ENCODE data around the gene WNT3. TPM values are rescaled to one million over a fixed set of nuclear protein-coding genes. Genes with fewer than 3 reads are reported as not detected.

The WNT3 gene
- total and polyA plus RNA-seq, 4 donors, result 4.0 to 17.1 (median 10.7) TPM

GRCh38 chr17:46792071-46792470 is 26.4 kb downstream of the WNT3 start:
- H3K27me3 ChIP-seq (ENCODE audit: control insufficient read depth, insufficient read depth, low read length), result no peaks in the 10 kb centered on the region
- no peak for DNase-seq (ENCODE audit: low read depth in 4 of 6, low spot score in 6 of 6)
- no peak overlapping the region for H3K4me3 ChIP-seq (ENCODE audit: low read depth, low read length)
- 81% methylated on average over 3 of the region's 4 CpGs for WGBS (ENCODE audit: insufficient coverage)
- H3K4me1 ChIP-seq (ENCODE audit: control insufficient read depth, insufficient read depth, low read length), result peaks cover 15% of the 10 kb centered on the region
- peaks cover 12% of the 10 kb centered on the region for H3K36me3 ChIP-seq (ENCODE audit: control insufficient read depth, insufficient read depth, low read length)
- no peaks in the 10 kb centered on the region for H3K9me3 ChIP-seq (ENCODE audit: control insufficient read depth, insufficient read depth, low read length)
- no peak overlapping the region for H3K27ac ChIP-seq (ENCODE audit: low read depth, low read length)

- Histone ChIP-seq H3K4me3 (ENCODE audit: low read depth, low read length) (no peak overlapping the region), H3K4me1 (ENCODE audit: control insufficient read depth, insufficient read depth, low read length) (peaks cover 14% of the 10 kb centered on the region), H3K36me3 (ENCODE audit: control insufficient read depth, insufficient read depth, low read length) (peaks cover 12% of the 10 kb centered on the region), H3K27me3 (ENCODE audit: control insufficient read depth, insufficient read depth, low read length) (no peaks in the 10 kb centered on the region), H3K27ac (ENCODE audit: low read depth, low read length) (no peak overlapping the region), H3K9me3 (ENCODE audit: control insufficient read depth, insufficient read depth, low read length) (no peaks in the 10 kb centered on the region)
- no peak for DNase-seq (ENCODE audit: low read depth in 4 of 6, low spot score in 6 of 6)
- WGBS (ENCODE audit: insufficient coverage), result 80% methylated on average over 1 of the region's 5 CpGs
Observed at GRCh38 chr17:46791531-46791930, 27.0 kb downstream of the WNT3 start.

GRCh38 chr17:46790216-46790615 is 28.3 kb downstream of the WNT3 start:
- H3K4me1 ChIP-seq (ENCODE audit: control insufficient read depth, insufficient read depth, low read length), result peaks cover 13% of the 10 kb centered on the region
- WGBS (ENCODE audit: insufficient coverage), result 71% methylated on average over 2 of the region's 3 CpGs
- no peaks in the 10 kb centered on the region for H3K9me3 ChIP-seq (ENCODE audit: control insufficient read depth, insufficient read depth, low read length)
- no peak overlapping the region for H3K4me3 ChIP-seq (ENCODE audit: low read depth, low read length)
- H3K36me3 ChIP-seq (ENCODE audit: control insufficient read depth, insufficient read depth, low read length), result peaks cover 14% of the 10 kb centered on the region
- H3K27ac ChIP-seq (ENCODE audit: low read depth, low read length), result no peak overlapping the region
- no peaks in the 10 kb centered on the region for H3K27me3 ChIP-seq (ENCODE audit: control insufficient read depth, insufficient read depth, low read length)
- no peak for DNase-seq (ENCODE audit: low read depth in 4 of 6, low spot score in 6 of 6)

GRCh38 chr17:46789610-46790009 is 28.9 kb downstream of the WNT3 start:
- Histone ChIP-seq H3K36me3 (ENCODE audit: control insufficient read depth, insufficient read depth, low read length) (peaks cover 16% of the 10 kb centered on the region), H3K27me3 (ENCODE audit: control insufficient read depth, insufficient read depth, low read length) (no peaks in the 10 kb centered on the region), H3K9me3 (ENCODE audit: control insufficient read depth, insufficient read depth, low read length) (no peaks in the 10 kb centered on the region), H3K4me1 (ENCODE audit: control insufficient read depth, insufficient read depth, low read length) (peaks cover 13% of the 10 kb centered on the region), H3K4me3 (ENCODE audit: low read depth, low read length) (no peak overlapping the region), H3K27ac (ENCODE audit: low read depth, low read length) (no peak overlapping the region)
- no peak for DNase-seq (ENCODE audit: low read depth in 4 of 6, low spot score in 6 of 6)
- 99% methylated on average over 8 of the region's 8 CpGs for WGBS (ENCODE audit: insufficient coverage)

- Histone ChIP-seq H3K36me3 (ENCODE audit: control insufficient read depth, insufficient read depth, low read length) (peaks cover 19% of the 10 kb centered on the region), H3K4me3 (ENCODE audit: low read depth, low read length) (no peak overlapping the region), H3K9me3 (ENCODE audit: control insufficient read depth, insufficient read depth, low read length) (no peaks in the 10 kb centered on the region), H3K27me3 (ENCODE audit: control insufficient read depth, insufficient read depth, low read length) (no peaks in the 10 kb centered on the region), H3K4me1 (ENCODE audit: control insufficient read depth, insufficient read depth, low read length) (peaks cover 13% of the 10 kb centered on the region), H3K27ac (ENCODE audit: low read depth, low read length) (no peak overlapping the region)
- 52% methylated on average over 7 of the region's 7 CpGs for WGBS (ENCODE audit: insufficient coverage)
- DNase-seq (ENCODE audit: low read depth in 4 of 6, low spot score in 6 of 6), result no peak
Observed at GRCh38 chr17:46788796-46789195, 29.7 kb downstream of the WNT3 start.

GRCh38 chr17:46788300-46788699 is 30.2 kb downstream of the WNT3 start:
- WGBS (ENCODE audit: insufficient coverage), result 89% methylated on average over 2 of the region's 5 CpGs
- Histone ChIP-seq H3K4me1 (ENCODE audit: control insufficient read depth, insufficient read depth, low read length) (peaks cover 13% of the 10 kb centered on the region), H3K27me3 (ENCODE audit: control insufficient read depth, insufficient read depth, low read length) (no peaks in the 10 kb centered on the region), H3K27ac (ENCODE audit: low read depth, low read length) (no peak overlapping the region), H3K9me3 (ENCODE audit: control insufficient read depth, insufficient read depth, low read length) (no peaks in the 10 kb centered on the region), H3K4me3 (ENCODE audit: low read depth, low read length) (no peak overlapping the region), H3K36me3 (ENCODE audit: control insufficient read depth, insufficient read depth, low read length) (peaks cover 23% of the 10 kb centered on the region)
- no peak for DNase-seq (ENCODE audit: low read depth in 4 of 6, low spot score in 6 of 6)

- DNase-seq (ENCODE audit: low read depth in 4 of 6, low spot score in 6 of 6), result no peak
- WGBS (ENCODE audit: insufficient coverage), result 94% methylated on average over 12 of the region's 13 CpGs
- peaks cover 13% of the 10 kb centered on the region for H3K4me1 ChIP-seq (ENCODE audit: control insufficient read depth, insufficient read depth, low read length)
- no peaks in the 10 kb centered on the region for H3K27me3 ChIP-seq (ENCODE audit: control insufficient read depth, insufficient read depth, low read length)
- H3K9me3 ChIP-seq (ENCODE audit: control insufficient read depth, insufficient read depth, low read length), result no peaks in the 10 kb centered on the region
- no peak overlapping the region for H3K27ac ChIP-seq (ENCODE audit: low read depth, low read length)
- H3K4me3 ChIP-seq (ENCODE audit: low read depth, low read length), result no peak overlapping the region
- H3K36me3 ChIP-seq (ENCODE audit: control insufficient read depth, insufficient read depth, low read length), result peaks cover 25% of the 10 kb centered on the region
Observed at GRCh38 chr17:46787478-46787877, 31.0 kb downstream of the WNT3 start.

GRCh38 chr17:46785696-46786095 is 32.8 kb downstream of the WNT3 start:
- WGBS (ENCODE audit: insufficient coverage), result 50% methylated on average over 4 of the region's 7 CpGs
- peaks cover 32% of the 10 kb centered on the region for H3K36me3 ChIP-seq (ENCODE audit: control insufficient read depth, insufficient read depth, low read length)
- DNase-seq (ENCODE audit: low read depth in 4 of 6, low spot score in 6 of 6), result no peak
- H3K4me1 ChIP-seq (ENCODE audit: control insufficient read depth, insufficient read depth, low read length), result peaks cover 13% of the 10 kb centered on the region
- H3K4me3 ChIP-seq (ENCODE audit: low read depth, low read length), result no peak overlapping the region
- no peaks in the 10 kb centered on the region for H3K27me3 ChIP-seq (ENCODE audit: control insufficient read depth, insufficient read depth, low read length)
- no peak overlapping the region for H3K27ac ChIP-seq (ENCODE audit: low read depth, low read length)
- no peaks in the 10 kb centered on the region for H3K9me3 ChIP-seq (ENCODE audit: control insufficient read depth, insufficient read depth, low read length)

GRCh38 chr17:46783031-46783593 is 35.4 kb downstream of the WNT3 start:
- Histone ChIP-seq H3K27ac (ENCODE audit: low read depth, low read length) (no peak overlapping the region), H3K4me3 (ENCODE audit: low read depth, low read length) (no peak overlapping the region), H3K9me3 (ENCODE audit: control insufficient read depth, insufficient read depth, low read length) (no peaks in the 10 kb centered on the region), H3K27me3 (ENCODE audit: control insufficient read depth, insufficient read depth, low read length) (no peaks in the 10 kb centered on the region), H3K36me3 (ENCODE audit: control insufficient read depth, insufficient read depth, low read length) (peaks cover 28% of the 10 kb centered on the region), H3K4me1 (ENCODE audit: control insufficient read depth, insufficient read depth, low read length) (peaks cover 15% of the 10 kb centered on the region)
- 57% methylated on average over 7 of the region's 7 CpGs for WGBS (ENCODE audit: insufficient coverage)
- DNase-seq (ENCODE audit: low read depth in 4 of 6, low spot score in 6 of 6), result no peak

- peaks cover 28% of the 10 kb centered on the region for H3K36me3 ChIP-seq (ENCODE audit: control insufficient read depth, insufficient read depth, low read length)
Observed at GRCh38 chr17:46782250-46782953, 36.1 kb downstream of the WNT3 start.

More at GRCh38 chr17:46782250-46782953, 36.1 kb downstream of the WNT3 start:
- no peaks in the 10 kb centered on the region for H3K9me3 ChIP-seq (ENCODE audit: control insufficient read depth, insufficient read depth, low read length)
- DNase-seq (ENCODE audit: low read depth in 4 of 6, low spot score in 6 of 6), result no peak
- H3K27ac ChIP-seq (ENCODE audit: low read depth, low read length), result no peak overlapping the region
- H3K4me1 ChIP-seq (ENCODE audit: control insufficient read depth, insufficient read depth, low read length), result peaks cover 20% of the 10 kb centered on the region
- H3K4me3 ChIP-seq (ENCODE audit: low read depth, low read length), result no peak overlapping the region
- H3K27me3 ChIP-seq (ENCODE audit: control insufficient read depth, insufficient read depth, low read length), result no peaks in the 10 kb centered on the region
- WGBS (ENCODE audit: insufficient coverage), result 92% methylated on average over 6 of the region's 9 CpGs
